GM21786 (cell line): ENCODE data around the gene KCNJ9.

ENCODE experiments used
- ATAC-seq: cut with Tn5 transposase; IDR thresholded peaks from one replicate; pipeline ENCODE4 v1.9.1; 2021; ENCODE audit not compliant: unreplicated experiment

Gene KCNJ9

GRCh38 chr1:160066829-160067745, 14.3 kb upstream of the KCNJ9 start:
- no peak for ATAC-seq

- no peak for ATAC-seq
Measured at GRCh38 chr1:160068225-160068624, 13.1 kb upstream of the KCNJ9 start.

GRCh38 chr1:160069460-160070231, 11.7 kb upstream of the KCNJ9 start, which contains the start of gene KCNJ10:
KCNJ10 (minus strand) TSS chr1:160070160; CDS start chr1:160042532, 27,628 bp downstream.
- no peak for ATAC-seq

- no peak for ATAC-seq
Measured at GRCh38 chr1:160070243-160071163, 10.8 kb upstream of the KCNJ9 start.

- ATAC-seq: no peak
Measured at GRCh38 chr1:160071289-160071688, 10.0 kb upstream of the KCNJ9 start.

- no peak for ATAC-seq
Measured at GRCh38 chr1:160074865-160075264, 6.5 kb upstream of the KCNJ9 start.

GRCh38 chr1:160075836-160076235, 5.5 kb upstream of the KCNJ9 start:
- no peak for ATAC-seq

GRCh38 chr1:160076295-160076694, 5.0 kb upstream of the KCNJ9 start:
- no peak for ATAC-seq

- no peak for ATAC-seq
Measured at GRCh38 chr1:160077486-160077885, 3.9 kb upstream of the KCNJ9 start.

- ATAC-seq: no peak
Measured at GRCh38 chr1:160078512-160079195, 2.7 kb upstream of the KCNJ9 start.

GRCh38 chr1:160079448-160079847, 1.9 kb upstream of the KCNJ9 start:
- ATAC-seq: no peak

- no peak for ATAC-seq
Measured at GRCh38 chr1:160080381-160081100, 797 bp upstream of the KCNJ9 start.

- no peak for ATAC-seq
Measured at GRCh38 chr1:160082487-160082886, 1.1 kb downstream of the KCNJ9 start.

- no peak for ATAC-seq
Measured at GRCh38 chr1:160082926-160083325, 1.6 kb downstream of the KCNJ9 start.

- no peak for ATAC-seq
Measured at GRCh38 chr1:160083968-160084770, 2.8 kb downstream of the KCNJ9 start.

GRCh38 chr1:160084771-160085321, 3.5 kb downstream of the KCNJ9 start:
- ATAC-seq: no peak

- no peak for ATAC-seq
Measured at GRCh38 chr1:160085686-160086455, 4.5 kb downstream of the KCNJ9 start.

- no peak for ATAC-seq
Measured at GRCh38 chr1:160086456-160086892, 5.1 kb downstream of the KCNJ9 start.
